Stimulated activated CD8-positive, alpha-beta memory T cell treated with anti-CD3 and anti-CD28 coated beads, Interleukin-7, amount 100 ng/mL, for 48 hours (primary cell): Measurements from ENCODE around the gene ILKAP.

ENCODE experiments used
- DNase-seq, 2 donors: peaks; one replicate each; pipeline ENCODE4 v3.0.0-alpha.2; 2020; ENCODE audit warnings: low read depth in 1 of 2; ENCODE audit errors: extremely low read depth in 1 of 2

Gene ILKAP

GRCh38 chr2:238166391-238167343, 36.8 kb downstream of the ILKAP start:
- DNase-seq = no peak

GRCh38 chr2:238165288-238165921, 38.1 kb downstream of the ILKAP start:
- DNase-seq = no peak

- no peak for DNase-seq
Measured at GRCh38 chr2:238164906-238165287, 38.6 kb downstream of the ILKAP start.

GRCh38 chr2:238163481-238164198, 39.9 kb downstream of the ILKAP start:
- DNase-seq = no peak

DNA sequence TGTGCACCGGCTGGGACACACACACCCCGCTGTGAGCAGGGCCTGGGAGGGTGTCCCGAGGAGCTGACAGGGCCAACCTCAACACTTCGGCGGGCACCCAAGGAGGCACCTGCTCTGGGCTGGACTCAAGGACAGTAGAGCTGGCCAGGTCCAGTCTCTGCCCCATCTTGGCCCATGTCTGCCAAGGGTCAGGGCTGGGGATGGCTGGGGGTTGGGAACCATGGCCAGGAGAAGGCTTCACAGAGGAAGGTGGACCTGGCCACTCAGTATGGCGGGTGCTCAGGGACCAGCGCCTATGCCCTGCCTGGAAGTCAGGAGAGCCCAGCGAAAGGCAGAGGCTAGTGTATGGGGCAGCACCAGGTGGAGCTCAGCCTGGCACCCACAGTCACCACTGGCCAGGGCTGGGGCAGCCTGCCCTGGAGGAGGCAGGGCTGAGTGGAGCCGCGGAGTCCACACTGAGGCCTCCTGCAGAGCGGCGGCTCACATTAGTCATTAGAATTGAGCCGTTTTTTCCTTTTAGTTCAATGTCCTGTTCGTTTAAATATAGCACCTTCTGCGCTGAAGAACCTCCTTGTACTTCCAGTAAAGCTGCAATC, 40.6 kb downstream of the ILKAP start:
- DNase-seq = no peak

GRCh38 chr2:238162251-238162845, 41.1 kb downstream of the ILKAP start:
- no peak for DNase-seq

GRCh38 chr2:238161291-238162051, 42.0 kb downstream of the ILKAP start:
- no peak for DNase-seq

- no peak for DNase-seq
Measured at GRCh38 chr2:238160206-238161129, 43.0 kb downstream of the ILKAP start.

GRCh38 chr2:238159661-238160205, 43.8 kb downstream of the ILKAP start:
- DNase-seq = no peak

DNA sequence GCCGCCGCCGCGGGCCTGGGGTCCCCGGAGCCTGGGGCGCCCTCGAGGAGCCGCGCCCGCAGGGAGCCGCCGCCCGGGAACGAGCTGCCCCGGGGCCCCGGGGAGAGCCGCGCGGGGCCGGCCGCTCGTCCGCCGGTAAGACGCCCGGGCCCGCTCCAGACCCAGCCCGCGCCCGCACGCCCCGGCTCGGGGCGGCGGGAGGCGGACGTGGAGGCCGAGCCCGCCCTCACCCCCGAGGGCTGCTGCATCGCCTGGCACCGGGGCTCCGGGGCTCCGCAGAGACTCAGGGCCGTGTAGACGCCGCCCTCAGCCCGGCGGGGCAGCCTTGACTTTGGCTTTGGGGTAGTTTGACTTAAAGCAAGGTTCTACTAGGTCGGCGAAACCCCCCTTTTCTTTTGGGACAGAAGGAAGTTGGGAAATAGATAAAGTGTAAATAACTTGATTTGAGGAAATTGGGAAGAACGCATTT, 44.4 kb downstream of the ILKAP start:
- DNase-seq = peak in 1 of 2 donors; percentile 5

DNA sequence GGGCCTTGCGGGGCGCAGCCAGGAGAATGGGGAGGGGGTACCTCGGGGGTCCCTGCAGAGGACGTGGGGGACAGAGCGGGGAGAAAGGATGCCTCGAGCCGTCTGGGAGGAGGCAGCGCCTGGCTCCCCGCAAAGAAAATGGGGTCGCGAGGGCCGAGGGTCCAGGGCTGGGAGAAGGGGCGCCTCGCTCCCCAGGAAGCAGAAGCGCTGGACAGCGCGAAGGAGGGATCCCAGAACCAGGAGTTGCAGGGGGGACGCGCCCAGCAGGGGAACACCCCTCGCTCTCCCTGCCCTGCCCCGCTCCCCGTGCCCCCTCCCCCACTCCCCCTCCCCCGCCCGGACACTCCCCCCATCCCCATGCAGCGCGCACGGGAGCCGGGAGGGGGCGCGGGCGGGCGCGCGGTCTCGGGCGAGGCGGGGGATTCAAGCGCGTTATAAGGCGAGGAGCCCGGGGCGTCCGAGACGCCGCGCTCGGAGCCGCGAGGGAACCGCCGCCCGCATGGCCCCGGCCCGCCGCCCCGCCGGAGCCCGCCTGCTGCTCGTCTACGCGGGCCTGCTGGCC, 44.9 kb downstream of the ILKAP start, which contains the start of gene ERFE:
Gene ERFE (plus strand): TSS at position 462 of the 562 bp plus-strand sequence. CDS start 38 bp downstream, at position 500.
- peak in 1 of 2 donors; percentile 18 for DNase-seq

- DNase-seq = no peak
Measured at GRCh38 chr2:238158018-238158508, 45.4 kb downstream of the ILKAP start.

- DNase-seq = no peak
Measured at GRCh38 chr2:238157506-238158017, 45.9 kb downstream of the ILKAP start.

DNA sequence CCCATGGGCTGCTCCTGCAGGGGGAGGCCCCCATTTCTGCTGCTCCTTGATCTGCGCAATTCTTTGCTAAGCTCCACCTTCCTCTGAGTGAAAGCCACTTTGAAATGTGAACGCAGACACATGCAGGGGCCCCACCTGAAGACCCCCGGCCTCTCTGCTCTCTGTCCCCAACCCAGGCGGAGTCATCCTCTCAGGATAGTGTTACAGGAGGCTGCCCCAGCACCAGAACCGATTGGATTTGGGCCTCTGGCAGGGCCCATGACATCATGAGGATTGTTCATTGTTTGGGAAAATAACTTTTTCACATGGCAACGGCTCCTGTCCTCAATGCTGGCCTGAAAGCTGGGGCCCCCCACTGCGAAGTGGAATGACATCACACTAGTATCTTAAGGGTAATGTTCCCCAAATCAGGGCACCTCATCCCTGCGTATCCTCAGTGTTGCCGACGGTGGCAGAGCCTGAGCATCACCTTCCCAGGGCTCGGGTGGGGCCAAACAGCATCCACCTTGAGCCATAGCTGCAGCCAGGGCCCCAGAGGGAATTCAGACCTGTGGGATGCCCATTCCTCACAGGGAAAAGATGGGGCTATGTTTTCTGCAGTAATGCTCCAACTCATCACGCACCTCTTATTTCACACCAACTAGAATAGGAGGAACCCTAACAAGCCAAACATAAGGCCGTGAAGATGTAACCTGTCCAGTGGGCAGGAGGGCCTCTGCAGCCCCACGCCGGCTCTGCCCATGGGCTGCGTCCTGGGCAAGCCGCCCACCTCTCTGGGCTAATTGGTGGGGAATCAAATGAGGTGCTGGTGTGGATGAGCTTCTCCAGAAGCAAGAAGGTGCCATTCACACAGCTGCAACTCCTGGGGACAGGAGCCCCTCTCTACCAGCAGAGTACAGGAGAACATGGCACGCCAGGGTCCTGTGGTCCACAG, 47.5 kb downstream of the ILKAP start:
- no peak for DNase-seq

- no peak for DNase-seq
Measured at GRCh38 chr2:238155051-238155760, 48.3 kb downstream of the ILKAP start.

DNA sequence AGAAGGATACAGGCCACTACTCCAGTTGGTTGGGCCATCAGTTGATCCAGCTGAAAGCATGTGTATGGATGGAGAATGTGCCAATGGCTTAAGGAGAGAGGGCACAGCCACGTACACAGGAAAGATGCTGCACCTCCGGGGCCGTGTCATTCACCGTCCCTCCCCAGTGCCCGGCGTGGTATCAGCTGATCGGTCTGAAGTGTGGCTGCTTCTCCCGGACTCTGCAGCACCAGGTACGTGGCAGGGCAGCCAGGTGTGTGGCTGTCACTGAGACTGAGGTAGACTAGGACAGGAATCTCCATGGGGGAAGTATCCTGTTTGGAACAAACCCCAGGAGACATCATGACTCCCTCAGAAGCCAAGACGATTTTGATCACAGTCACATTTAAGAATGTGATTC, 48.9 kb downstream of the ILKAP start:
- no peak for DNase-seq
